B cell (primary cell): ENCODE results near the gene NSD1. TPM values are rescaled to one million over a fixed set of nuclear protein-coding genes. Genes with fewer than 3 reads are reported as not detected.

Source experiments
- ATAC-seq: fragments of 200-7000 bp; cut with Tn5 transposase; one replicate; pipeline ENCODE4 v1.10.0; 2021; ENCODE audit warnings: low read depth, mild to moderate bottlenecking, moderate number of reproducible peaks, moderate library complexity
- CTCF ChIA-PET: fragments of 350-600 bp; sonication (Branson Sonifier 250); formaldehyde crosslinking; loops from one replicate; lab custom pipeline; 2021; ENCODE audit warnings: antibody characterized with exemption, inconsistent platforms; lab: Charles Lee
- POLR2A ChIA-PET: fragments of 350-600 bp; sonication (Branson Sonifier 250); formaldehyde crosslinking; loops from one replicate; lab custom pipeline; 2021; ENCODE audit warnings: antibody characterized with exemption; lab: Charles Lee
- DNase-seq: peaks from one replicate; pipeline ENCODE4 v3.0.0; 2013
- H2AFZ ChIP-seq: 2 replicates; pipeline ENCODE4 v1.6.1; 2012; ENCODE audit warnings: mild to moderate bottlenecking, low read depth, low read length; ENCODE audit not compliant: insufficient read depth, poor library complexity, severe bottlenecking
- H3K27ac ChIP-seq, 2 donors: 1 replicate in 1 of 2; 2 replicates in 1 of 2; pipeline ENCODE4 v1.5.1; 2012 to 2013; ENCODE audit warnings: low read length in 2 of 2, mild to moderate bottlenecking in 2 of 2, moderate library complexity in 1 of 2
- H3K27me3 ChIP-seq, 4 experiments: fragments of 200-600 bp in 1 of 4; sonication (generic) in 1 of 4; replicated peaks in 1 of 4; 1 replicate in 2 of 4; 2 replicates in 2 of 4; pipeline versions ENCODE4 v1.6.1 to v1.7.0; 2013 to 2016; ENCODE audit warnings: low read length in 3 of 4, mild to moderate bottlenecking in 2 of 4, mixed read lengths in 1 of 4, moderate library complexity in 1 of 4; ENCODE audit not compliant: insufficient read depth in 4 of 4, control insufficient read depth in 3 of 4; ENCODE audit errors: control extremely low read depth in 1 of 4
- H3K36me3 ChIP-seq, 2 experiments: replicated peaks in 1 of 2; 1 replicate in 1 of 2; 2 replicates in 1 of 2; pipeline versions ENCODE4 v1.6.1 to v1.7.1; 2013; ENCODE audit warnings: low read length in 1 of 2; ENCODE audit not compliant: insufficient read depth in 2 of 2, control insufficient read depth in 1 of 2; ENCODE audit errors: control extremely low read depth in 1 of 2, extremely low read depth in 1 of 2
- H3K4me1 ChIP-seq, 2 donors: fragments of 200-600 bp in 1 of 2; sonication (generic) in 1 of 2; 1 replicate in 1 of 2; 2 replicates in 1 of 2; pipeline versions ENCODE4 v1.5.1 to v1.6.1; 2013 to 2017; ENCODE audit warnings: low read length in 2 of 2; ENCODE audit not compliant: control insufficient read depth in 2 of 2, insufficient read depth in 2 of 2
- H3K4me2 ChIP-seq: replicated peaks from 2 replicates; pipeline ENCODE3; 2012; ENCODE audit warnings: mild to moderate bottlenecking, low read depth, low read length; ENCODE audit not compliant: poor library complexity, severe bottlenecking
- H3K4me3 ChIP-seq, 5 experiments: fragments of 200-600 bp in 1 of 5; sonication (generic) in 1 of 5; 1 replicate in 3 of 5; 2 replicates in 2 of 5; pipeline versions ENCODE4 v1.5.1 to v1.7.0; 2011 to 2016; ENCODE audit warnings: low read length in 4 of 5, mild to moderate bottlenecking in 4 of 5, low read depth in 2 of 5, control low read depth in 1 of 5, moderate library complexity in 1 of 5; ENCODE audit not compliant: insufficient read depth in 1 of 5; ENCODE audit errors: control extremely low read depth in 1 of 5, extremely low read depth in 1 of 5
- H3K79me2 ChIP-seq: fragments of 200-600 bp; sonication (generic); one replicate; pipeline ENCODE4 v1.6.0; 2016; ENCODE audit warnings: low read length; ENCODE audit not compliant: control insufficient read depth, insufficient read depth
- H3K9ac ChIP-seq: fragments of 200-600 bp; sonication (generic); 2 replicates; pipeline ENCODE4 v1.6.1; 2017; ENCODE audit warnings: mild to moderate bottlenecking, low read length, moderate library complexity
- H3K9me3 ChIP-seq, 3 donors: one replicate each; pipeline versions ENCODE4 v1.6.1 to v1.7.1; 2013; ENCODE audit warnings: low read length in 2 of 3; ENCODE audit not compliant: control insufficient read depth in 2 of 3, insufficient read depth in 1 of 3; ENCODE audit errors: control extremely low read depth in 1 of 3
- H4K20me1 ChIP-seq: 2 replicates; pipeline ENCODE4 v1.6.0; 2012; ENCODE audit warnings: mild to moderate bottlenecking, low read length; ENCODE audit not compliant: insufficient read depth, control insufficient read depth, poor library complexity, severe bottlenecking
- H3K27ac Mint-ChIP-seq: one replicate; pipeline ENCODE4 v1.8.0; 2021; ENCODE audit warnings: mixed read lengths
- H3K27me3 Mint-ChIP-seq: one replicate; pipeline ENCODE4 v1.8.0; 2021; ENCODE audit warnings: mixed read lengths
- H3K4me1 Mint-ChIP-seq: one replicate; pipeline ENCODE4 v1.8.0; 2021; ENCODE audit warnings: mixed read lengths
- H3K4me3 Mint-ChIP-seq: one replicate; pipeline ENCODE4 v1.8.0; 2021; ENCODE audit warnings: mixed read lengths
- H3K9me3 Mint-ChIP-seq: one replicate; pipeline ENCODE4 v1.8.0; 2022; ENCODE audit warnings: mixed read lengths; ENCODE audit not compliant: insufficient read depth
- EZH2 ChIP-seq: IDR thresholded peaks from 2 replicates; pipeline ENCODE4 v1.6.1; 2012; ENCODE audit warnings: borderline replicate concordance, low read depth, mild to moderate bottlenecking, moderate library complexity, low read length; ENCODE audit not compliant: insufficient read depth, poor library complexity, severe bottlenecking
- WGBS: methylation state at CpG from one replicate; pipeline ENCODE4 v1.1.5; 2013; ENCODE audit warnings: missing lambda C conversion rate; ENCODE audit not compliant: insufficient coverage; 5-methylcytosine and 5-hydroxymethylcytosine counted together
- intact Hi-C: fragments of 100-400 bp; cut with micrococcal nuclease; formaldehyde crosslinking; loops from one replicate; pipeline ENCODE4 v1.10.0; 2022
- polyA plus RNA-seq: library from polyadenylated mRNA; depleted of rRNA; stranded (reverse); fragments of >200 nt; gene quantifications from 2 replicates; pipeline ENCODE4 v1.2.3, GENCODE V29; 2012
- total RNA-seq, 2 donors: library from RNA; stranded (reverse); fragments of 120-200 nt in 1 of 2; gene quantifications; 1 replicate in 1 of 2; 2 replicates in 1 of 2; pipeline versions ENCODE4 v1.2.3 to v1.2.4, GENCODE V29; 2013 to 2022
- TF ChIP-seq, protein P1 (sequence below): fragments of 200-600 bp; IDR thresholded peaks from one replicate; pipeline ENCODE4 v1.8.0; 2022; ENCODE audit warnings: antibody characterized with exemption, mild to moderate bottlenecking

The NSD1 gene
- total and polyA plus RNA-seq, 2 donors (not counting 1 experiment from before 2014, with no cell fraction given) = 10.8 to 145 TPM

DNA sequence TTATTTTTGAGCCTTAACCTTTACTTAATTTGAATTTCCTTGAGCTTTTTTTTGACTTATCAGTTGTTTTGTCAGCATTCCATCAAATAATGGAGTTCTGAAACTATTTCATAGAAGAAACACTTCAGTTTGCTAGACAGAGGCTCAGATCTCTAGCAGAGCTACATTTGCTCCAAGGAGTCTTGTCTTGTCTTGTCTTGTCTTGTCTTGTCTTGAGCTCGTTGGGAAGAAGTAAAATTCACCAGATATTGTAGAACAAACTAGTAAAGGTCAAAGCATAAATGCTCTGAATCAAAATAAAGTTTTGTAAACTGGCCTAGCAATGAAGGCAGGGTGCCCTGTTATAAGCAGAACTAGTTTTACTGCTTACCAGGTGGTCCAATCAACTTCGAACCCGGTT lies 136.4 kb downstream of the NSD1 start:
- WGBS = no CpG with 5 or more reads among the region's 3 CpGs
- peaks cover 10% of the 10 kb centered on the region for H3K79me2 ChIP-seq
- no peaks in the 10 kb centered on the region for H3K27me3 Mint-ChIP-seq
- H3K4me3 ChIP-seq = no peak overlapping the region
- ChIA-PET POLR2A (no interaction called here), CTCF (interaction anchor here (1.1 kb wide), 1 partner anchor 156 kb away, joined by 4 read pairs; no protein-coding TSS in a partner anchor)
- no peaks in the 10 kb centered on the region for H3K4me1 ChIP-seq
- H3K27ac Mint-ChIP-seq = no peak overlapping the region
- no peaks in the 10 kb centered on the region for H3K9me3 Mint-ChIP-seq
- H3K4me3 Mint-ChIP-seq = no peak overlapping the region
- H2AFZ ChIP-seq = no peak overlapping the region
- H3K9ac ChIP-seq = no peak overlapping the region
- peaks cover 18% of the 10 kb centered on the region for H4K20me1 ChIP-seq
- ATAC-seq = no peak
- TF ChIP-seq EZH2 = no peak
- TF ChIP-seq, protein P1, sequence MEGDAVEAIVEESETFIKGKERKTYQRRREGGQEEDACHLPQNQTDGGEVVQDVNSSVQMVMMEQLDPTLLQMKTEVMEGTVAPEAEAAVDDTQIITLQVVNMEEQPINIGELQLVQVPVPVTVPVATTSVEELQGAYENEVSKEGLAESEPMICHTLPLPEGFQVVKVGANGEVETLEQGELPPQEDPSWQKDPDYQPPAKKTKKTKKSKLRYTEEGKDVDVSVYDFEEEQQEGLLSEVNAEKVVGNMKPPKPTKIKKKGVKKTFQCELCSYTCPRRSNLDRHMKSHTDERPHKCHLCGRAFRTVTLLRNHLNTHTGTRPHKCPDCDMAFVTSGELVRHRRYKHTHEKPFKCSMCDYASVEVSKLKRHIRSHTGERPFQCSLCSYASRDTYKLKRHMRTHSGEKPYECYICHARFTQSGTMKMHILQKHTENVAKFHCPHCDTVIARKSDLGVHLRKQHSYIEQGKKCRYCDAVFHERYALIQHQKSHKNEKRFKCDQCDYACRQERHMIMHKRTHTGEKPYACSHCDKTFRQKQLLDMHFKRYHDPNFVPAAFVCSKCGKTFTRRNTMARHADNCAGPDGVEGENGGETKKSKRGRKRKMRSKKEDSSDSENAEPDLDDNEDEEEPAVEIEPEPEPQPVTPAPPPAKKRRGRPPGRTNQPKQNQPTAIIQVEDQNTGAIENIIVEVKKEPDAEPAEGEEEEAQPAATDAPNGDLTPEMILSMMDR = no peak
- H3K4me2 ChIP-seq = no peak overlapping the region
- H3K4me1 Mint-ChIP-seq = no peaks in the 10 kb centered on the region
- no peak overlapping the region for H3K27ac ChIP-seq
- intact Hi-C loops = no loop called here
- no peak for DNase-seq
- H3K36me3 ChIP-seq = peaks cover 6 to 86% of the 10 kb centered on the region in 2 experiments
- no peaks in the 10 kb centered on the region for H3K27me3 ChIP-seq
- no peaks in the 10 kb centered on the region for H3K9me3 ChIP-seq

DNA sequence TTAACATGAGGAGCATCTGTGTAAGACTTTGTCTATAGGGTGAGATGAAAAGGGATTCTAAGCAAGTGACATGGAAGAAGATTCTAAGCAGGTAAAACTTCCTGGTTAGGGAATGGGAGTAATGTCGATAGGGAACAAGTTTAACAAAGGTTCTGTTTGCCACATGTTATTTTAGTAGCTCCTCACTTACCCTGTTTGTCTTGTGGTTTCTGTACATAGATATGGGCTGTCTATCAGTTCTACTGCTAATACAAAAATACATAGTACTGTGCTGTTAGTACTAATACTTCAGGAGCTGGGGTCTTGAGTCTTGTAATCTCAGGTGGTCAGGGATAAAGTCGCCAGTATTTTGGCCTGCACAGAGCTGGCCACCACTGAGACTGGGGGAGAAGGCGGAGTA lies 137.1 kb downstream of the NSD1 start:
- Mint-ChIP-seq H3K27ac (no peak overlapping the region), H3K4me1 (no peaks in the 10 kb centered on the region), H3K4me3 (no peak overlapping the region), H3K27me3 (no peaks in the 10 kb centered on the region), H3K9me3 (no peaks in the 10 kb centered on the region)
- POLR2A ChIA-PET = no interaction called here
- no peak for TF ChIP-seq EZH2
- TF ChIP-seq, protein P1 = no peak
- intact Hi-C loops = no loop called here
- DNase-seq (no peak), ATAC-seq (no peak)
- H4K20me1 ChIP-seq = peaks cover 18% of the 10 kb centered on the region
- CTCF ChIA-PET = interaction anchor here (1.4 kb wide), 1 partner anchor 157 kb away, joined by 5 read pairs; no protein-coding TSS in a partner anchor
- H3K4me3 ChIP-seq = no peak overlapping the region
- peaks cover 10% of the 10 kb centered on the region for H3K79me2 ChIP-seq
- H3K27ac ChIP-seq = no peak overlapping the region
- no peak overlapping the region for H3K9ac ChIP-seq
- no peaks in the 10 kb centered on the region for H3K9me3 ChIP-seq
- no peaks in the 10 kb centered on the region for H3K4me1 ChIP-seq
- no peak overlapping the region for H2AFZ ChIP-seq
- WGBS = 100% methylated on average over 2 of the region's 3 CpGs
- peaks cover 6 to 85% of the 10 kb centered on the region in 2 experiments for H3K36me3 ChIP-seq
- no peak overlapping the region for H3K4me2 ChIP-seq
- H3K27me3 ChIP-seq = no peaks in the 10 kb centered on the region
